ENCODE results near the gene EGFLAM.
A peak's percentile ranks its signal among the peaks of the same experiment; 100 is the strongest.

The EGFLAM gene

GRCh38 chr5:38267372-38267771 lies 9.0 kb downstream of the EGFLAM start:
- DNase-seq, result no peak

GRCh38 chr5:38273626-38274025 lies 15.3 kb downstream of the EGFLAM start:
- DNase-seq, result no peak

GRCh38 chr5:38274370-38274769 lies 16.0 kb downstream of the EGFLAM start:
- no peak for DNase-seq

- no peak for DNase-seq
These were observed 26.0 kb downstream of the EGFLAM start for GRCh38 chr5:38284384-38284783.

- no peak for DNase-seq
These were observed 26.9 kb downstream of the EGFLAM start for GRCh38 chr5:38285226-38285625.

GRCh38 chr5:38286002-38286401 lies 27.6 kb downstream of the EGFLAM start:
- DNase-seq, result no peak

GRCh38 chr5:38287124-38287523 lies 28.8 kb downstream of the EGFLAM start:
- DNase-seq, result no peak

- DNase-seq, result no peak
These were observed 31.1 kb downstream of the EGFLAM start for GRCh38 chr5:38289457-38289856.

- no peak for DNase-seq
These were observed 31.8 kb downstream of the EGFLAM start for GRCh38 chr5:38290028-38290653.

- DNase-seq, result no peak
These were observed 33.0 kb downstream of the EGFLAM start for GRCh38 chr5:38291355-38291754.

GRCh38 chr5:38292228-38292627 lies 33.9 kb downstream of the EGFLAM start:
- DNase-seq, result no peak

GRCh38 chr5:38295751-38296150 lies 37.4 kb downstream of the EGFLAM start:
- no peak for DNase-seq

- peak; percentile 8 for DNase-seq
These were observed 39.7 kb downstream of the EGFLAM start for GRCh38 chr5:38297830-38298608.

- DNase-seq, result no peak
These were observed 41.2 kb downstream of the EGFLAM start for GRCh38 chr5:38299585-38299984.

GRCh38 chr5:38305148-38305547 lies 46.8 kb downstream of the EGFLAM start:
- no peak for DNase-seq

GRCh38 chr5:38307845-38308244 lies 49.5 kb downstream of the EGFLAM start:
- DNase-seq, result no peak

GRCh38 chr5:38316544-38317224 lies 58.3 kb downstream of the EGFLAM start:
- DNase-seq, result peak; percentile 78

- no peak for DNase-seq
These were observed 59.5 kb downstream of the EGFLAM start for GRCh38 chr5:38317868-38318267.

- DNase-seq, result peak; percentile 59
These were observed 61.1 kb downstream of the EGFLAM start for GRCh38 chr5:38319491-38319890.

GRCh38 chr5:38321978-38322377 lies 63.6 kb downstream of the EGFLAM start:
- DNase-seq, result no peak

- DNase-seq, result peak; percentile 81
These were observed 65.4 kb downstream of the EGFLAM start for GRCh38 chr5:38323645-38324295.

GRCh38 chr5:38329132-38329715 lies 70.9 kb downstream of the EGFLAM start:
- DNase-seq, result peak; percentile 70

- peak; percentile 60 for DNase-seq
These were observed 71.8 kb downstream of the EGFLAM start for GRCh38 chr5:38330207-38330606.

Data from EL (cell line).